Activated CD4-positive, CD25-positive, alpha-beta regulatory T cell (primary cell): ENCODE results near the gene DPEP3.
"Not testable (repeated sequence)": the region's sequence is repeated elsewhere in the genome, so short reads cannot be mapped to it uniquely, and the experiment has no call there.

Experiments
- DNase-seq, 4 experiments: peaks; one replicate each; lab custom pipeline; 2025; lab: John Stamatoyannopoulos, UW

Gene DPEP3

GRCh38 chr16:67993207-67994039 is 13.1 kb upstream of the DPEP3 start:
- peak; percentile 65 to 70 (median 68) for DNase-seq

GRCh38 chr16:67992661-67993206 is 12.4 kb upstream of the DPEP3 start:
- no peak for DNase-seq

- DNase-seq: no peak
These were observed 9.7 kb upstream of the DPEP3 start for GRCh38 chr16:67990018-67990386.

GRCh38 chr16:67989322-67990017 is 9.2 kb upstream of the DPEP3 start:
- DNase-seq: no peak

GRCh38 chr16:67988675-67989074 is 8.4 kb upstream of the DPEP3 start:
- DNase-seq: no peak

- no peak for DNase-seq
These were observed 7.3 kb upstream of the DPEP3 start for GRCh38 chr16:67987460-67988160.

- DNase-seq: no peak
These were observed 6.7 kb upstream of the DPEP3 start for GRCh38 chr16:67986949-67987348.

- no peak for DNase-seq
These were observed 1.9 kb upstream of the DPEP3 start for GRCh38 chr16:67982011-67982696.

- DNase-seq: no peak
These were observed 2.7 kb downstream of the DPEP3 start for GRCh38 chr16:67977469-67978227.

GRCh38 chr16:67977005-67977404 is 3.3 kb downstream of the DPEP3 start:
- no peak for DNase-seq

- no peak for DNase-seq
These were observed 4.1 kb downstream of the DPEP3 start for GRCh38 chr16:67976205-67976604.

GRCh38 chr16:67975321-67976105 is 4.8 kb downstream of the DPEP3 start:
- no peak for DNase-seq

GRCh38 chr16:67972285-67972684 is 8.0 kb downstream of the DPEP3 start:
- DNase-seq: not testable (repeated sequence)

- no peak for DNase-seq
These were observed 9.2 kb downstream of the DPEP3 start for GRCh38 chr16:67971111-67971510.

GRCh38 chr16:67969254-67970039 is 10.9 kb downstream of the DPEP3 start:
- no peak for DNase-seq

GRCh38 chr16:67968400-67969253 is 11.7 kb downstream of the DPEP3 start, which contains the start of gene SLC12A4:
SLC12A4 (minus strand) TSS chr16:67968637; CDS start chr16:67968553, 84 bp downstream.
- DNase-seq: peak; percentile 58 to 70 (median 64)

GRCh38 chr16:67967958-67968399 is 12.3 kb downstream of the DPEP3 start:
- no peak for DNase-seq
